NCI-H2081 (cell line): ENCODE measurements around the gene TPO.

Source experiments
- DNase-seq, 2 experiments: peaks; one replicate each; lab custom pipeline; 2025; lab: John Stamatoyannopoulos, UW

TPO gene

GRCh38 chr2:1450915-1451314 lies 37.7 kb downstream of the TPO start:
- DNase-seq, result no peak

- DNase-seq, result no peak
These were observed 38.2 kb downstream of the TPO start for GRCh38 chr2:1451422-1451821.

GRCh38 chr2:1453561-1453960 lies 40.3 kb downstream of the TPO start:
- DNase-seq, result no peak

- no peak for DNase-seq
These were observed 41.1 kb downstream of the TPO start for GRCh38 chr2:1454346-1454745.

- no peak for DNase-seq
These were observed 42.2 kb downstream of the TPO start for GRCh38 chr2:1455466-1455865.

GRCh38 chr2:1458432-1458831 lies 45.2 kb downstream of the TPO start:
- DNase-seq, result no peak

GRCh38 chr2:1459727-1460126 lies 46.5 kb downstream of the TPO start:
- no peak for DNase-seq

GRCh38 chr2:1460851-1461418 lies 47.7 kb downstream of the TPO start:
- no peak for DNase-seq

GRCh38 chr2:1461507-1462390 lies 48.5 kb downstream of the TPO start:
- no peak for DNase-seq

- DNase-seq, result no peak
These were observed 49.7 kb downstream of the TPO start for GRCh38 chr2:1462994-1463393.

GRCh38 chr2:1472350-1472749 lies 59.1 kb downstream of the TPO start:
- no peak for DNase-seq

GRCh38 chr2:1476617-1477195 lies 63.4 kb downstream of the TPO start:
- no peak for DNase-seq

- no peak for DNase-seq
These were observed 64.2 kb downstream of the TPO start for GRCh38 chr2:1477196-1478040.

- DNase-seq, result no peak
These were observed 65.3 kb downstream of the TPO start for GRCh38 chr2:1478311-1479305.

- no peak for DNase-seq
These were observed 66.1 kb downstream of the TPO start for GRCh38 chr2:1479346-1479745.

GRCh38 chr2:1480671-1481076 lies 67.4 kb downstream of the TPO start:
- DNase-seq, result no peak

GRCh38 chr2:1481406-1482252 lies 68.4 kb downstream of the TPO start:
- no peak for DNase-seq

- no peak for DNase-seq
These were observed 69.0 kb downstream of the TPO start for GRCh38 chr2:1482253-1482675.

- DNase-seq, result no peak
These were observed 69.7 kb downstream of the TPO start for GRCh38 chr2:1482981-1483380.

- DNase-seq, result no peak
These were observed 70.3 kb downstream of the TPO start for GRCh38 chr2:1483551-1483950.
